ENCODE measurements around the gene GPR87. TPM values are rescaled to one million over a fixed set of nuclear protein-coding genes. Genes with fewer than 3 reads are reported as not detected.
A peak's percentile ranks its signal among the peaks of the same experiment; 100 is the strongest.

GPR87 gene
- polyA plus RNA-seq, 1 donor (not counting 4 experiments of a cell fraction or from before 2014, with no cell fraction given), result 109 TPM

DNA sequence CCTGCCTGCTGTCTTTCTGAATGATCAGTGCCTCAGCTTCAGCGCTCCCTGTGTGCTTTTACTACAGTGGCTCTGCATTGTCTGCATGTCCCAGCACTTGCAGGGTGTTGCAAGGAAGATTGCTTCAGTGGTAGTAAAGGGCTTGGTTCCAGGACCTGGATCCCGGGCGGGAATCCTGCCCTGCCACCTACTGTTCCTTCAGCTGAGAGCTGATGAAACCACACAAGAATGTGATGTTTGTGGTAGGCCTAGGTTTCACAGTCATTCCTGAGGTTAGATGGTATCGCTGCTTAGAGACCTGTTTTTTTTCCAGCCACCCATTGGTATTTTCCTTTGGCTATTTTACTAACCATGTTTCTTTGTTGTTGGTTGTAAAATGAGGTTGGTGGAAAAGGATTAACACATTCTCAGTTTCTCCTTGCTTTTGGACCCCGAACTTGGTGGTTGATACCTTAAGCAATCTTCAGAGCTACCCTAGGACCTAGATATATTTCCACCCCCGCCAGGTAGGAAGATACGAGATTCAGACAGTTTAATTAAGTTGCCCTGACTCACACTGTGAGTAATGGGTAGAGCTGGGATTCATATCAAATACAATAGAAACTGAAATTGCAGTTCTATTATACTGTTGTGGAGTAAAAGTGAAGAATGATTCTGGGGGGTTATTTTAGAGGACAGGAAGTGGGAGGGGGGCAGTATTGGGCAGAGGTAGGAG is 11.4 kb downstream of the GPR87 start:
- Histone ChIP-seq H4K20me1 (ENCODE audit: control insufficient read depth, extremely low read depth, insufficient read depth, low read length) (no peaks in the 10 kb centered on the region), H3K9ac (ENCODE audit: control insufficient read depth, extremely low read depth, insufficient read depth, low read length) (peak overlapping the region; percentile 79), H3K36me3 (ENCODE audit: control insufficient read depth in 2 of 2, extremely low read depth in 1 of 2, insufficient read depth in 2 of 2, low read length in 2 of 2) (peaks cover 12 to 13% of the 10 kb centered on the region in 2 experiments), H3K27me3 (ENCODE audit: control insufficient read depth, extremely low read depth, insufficient read depth, low read length) (no peaks in the 10 kb centered on the region), H3K9me1 (ENCODE audit: control insufficient read depth, extremely low read depth, insufficient read depth, low read length) (no peaks in the 10 kb centered on the region), H3K4me3 (ENCODE audit: control insufficient read depth in 2 of 3, extremely low read depth in 1 of 3, insufficient read depth in 2 of 3, low read depth in 1 of 3, low read length in 3 of 3) (peak overlapping the region in 2 of 3 experiments; percentile 54 to 62), H3K4me2 (ENCODE audit: control insufficient read depth, extremely low read depth, insufficient read depth, low read depth, low read length) (peak overlapping the region; percentile 93), H3K79me2 (ENCODE audit: control insufficient read depth, insufficient read depth, low read length) (peaks cover 75% of the 10 kb centered on the region), H3K4me1 (ENCODE audit: control insufficient read depth, extremely low read depth, insufficient read depth, low read length) (peaks cover 82% of the 10 kb centered on the region), H3K9me3 (ENCODE audit: control insufficient read depth, low read depth, low read length) (no peaks in the 10 kb centered on the region), H2AFZ (ENCODE audit: control insufficient read depth, low read length) (peak overlapping the region; percentile 68), H3K27ac (ENCODE audit: control insufficient read depth, insufficient read depth, low read length) (peak overlapping the region; percentile 98)
- dilution Hi-C loops (cut with MboI; ENCODE audit: extremely low pct_ligation_motif_present, low sequenced_read_pairs), result no loop called here
- DNase-seq (ENCODE audit: low read depth, low spot score) (peak; percentile 97), FAIRE-seq (peak; percentile 96)
- TF ChIP-seq, protein P1, sequence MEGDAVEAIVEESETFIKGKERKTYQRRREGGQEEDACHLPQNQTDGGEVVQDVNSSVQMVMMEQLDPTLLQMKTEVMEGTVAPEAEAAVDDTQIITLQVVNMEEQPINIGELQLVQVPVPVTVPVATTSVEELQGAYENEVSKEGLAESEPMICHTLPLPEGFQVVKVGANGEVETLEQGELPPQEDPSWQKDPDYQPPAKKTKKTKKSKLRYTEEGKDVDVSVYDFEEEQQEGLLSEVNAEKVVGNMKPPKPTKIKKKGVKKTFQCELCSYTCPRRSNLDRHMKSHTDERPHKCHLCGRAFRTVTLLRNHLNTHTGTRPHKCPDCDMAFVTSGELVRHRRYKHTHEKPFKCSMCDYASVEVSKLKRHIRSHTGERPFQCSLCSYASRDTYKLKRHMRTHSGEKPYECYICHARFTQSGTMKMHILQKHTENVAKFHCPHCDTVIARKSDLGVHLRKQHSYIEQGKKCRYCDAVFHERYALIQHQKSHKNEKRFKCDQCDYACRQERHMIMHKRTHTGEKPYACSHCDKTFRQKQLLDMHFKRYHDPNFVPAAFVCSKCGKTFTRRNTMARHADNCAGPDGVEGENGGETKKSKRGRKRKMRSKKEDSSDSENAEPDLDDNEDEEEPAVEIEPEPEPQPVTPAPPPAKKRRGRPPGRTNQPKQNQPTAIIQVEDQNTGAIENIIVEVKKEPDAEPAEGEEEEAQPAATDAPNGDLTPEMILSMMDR (optimal IDR thresholded peaks at IDR 0.05 in 1 of 3, IDR thresholded peaks at IDR 0.05 in 1 of 3, conservative IDR thresholded peaks at IDR 0.05 in 1 of 3; ENCODE audit: extremely low read depth in 1 of 3, insufficient read depth in 2 of 3, low read length in 3 of 3), result peak; percentile 17 to 40 (median 29)
- no peak for TF ChIP-seq EZH2 (IDR thresholded peaks at IDR 0.05; ENCODE audit: low read length)

DNA sequence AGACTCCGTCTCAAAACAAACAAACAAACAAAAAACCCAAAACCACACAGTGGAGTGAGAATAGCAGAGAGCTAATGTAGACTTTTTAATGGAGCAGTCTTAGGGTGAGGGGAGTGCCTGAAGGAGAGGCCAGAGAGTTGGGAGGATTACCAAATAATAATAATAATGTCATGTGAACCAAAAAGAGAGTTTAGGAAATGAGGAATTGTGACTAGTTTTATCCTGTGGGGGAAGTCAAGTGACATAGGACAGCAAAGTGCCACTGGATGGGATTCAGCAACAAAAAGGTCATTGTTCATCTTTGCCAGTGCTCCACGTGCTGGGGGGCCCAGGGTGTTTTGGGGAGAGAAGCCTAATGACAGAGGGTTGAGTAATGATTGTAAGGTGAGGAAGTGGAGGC is 12.9 kb downstream of the GPR87 start:
- Histone ChIP-seq H3K79me2 (ENCODE audit: control insufficient read depth, insufficient read depth, low read length) (peaks cover 72% of the 10 kb centered on the region), H3K9ac (ENCODE audit: control insufficient read depth, extremely low read depth, insufficient read depth, low read length) (peak overlapping the region; percentile 79), H3K27ac (ENCODE audit: control insufficient read depth, insufficient read depth, low read length) (peak overlapping the region; percentile 98), H2AFZ (ENCODE audit: control insufficient read depth, low read length) (no peak overlapping the region), H3K36me3 (ENCODE audit: control insufficient read depth in 2 of 2, extremely low read depth in 1 of 2, insufficient read depth in 2 of 2, low read length in 2 of 2) (peaks cover 20 to 21% of the 10 kb centered on the region in 2 experiments), H3K9me1 (ENCODE audit: control insufficient read depth, extremely low read depth, insufficient read depth, low read length) (no peaks in the 10 kb centered on the region), H3K27me3 (ENCODE audit: control insufficient read depth, extremely low read depth, insufficient read depth, low read length) (no peaks in the 10 kb centered on the region), H3K4me2 (ENCODE audit: control insufficient read depth, extremely low read depth, insufficient read depth, low read depth, low read length) (peak overlapping the region; percentile 93), H4K20me1 (ENCODE audit: control insufficient read depth, extremely low read depth, insufficient read depth, low read length) (no peaks in the 10 kb centered on the region), H3K9me3 (ENCODE audit: control insufficient read depth, low read depth, low read length) (no peaks in the 10 kb centered on the region), H3K4me3 (ENCODE audit: control insufficient read depth in 2 of 3, extremely low read depth in 1 of 3, insufficient read depth in 2 of 3, low read depth in 1 of 3, low read length in 3 of 3) (no peak overlapping the region), H3K4me1 (ENCODE audit: control insufficient read depth, extremely low read depth, insufficient read depth, low read length) (peaks cover 68% of the 10 kb centered on the region)
- TF ChIP-seq EZH2 (IDR thresholded peaks at IDR 0.05; ENCODE audit: low read length), result no peak
- TF ChIP-seq, protein P1 (optimal IDR thresholded peaks at IDR 0.05 in 1 of 3, IDR thresholded peaks at IDR 0.05 in 1 of 3, conservative IDR thresholded peaks at IDR 0.05 in 1 of 3; ENCODE audit: extremely low read depth in 1 of 3, insufficient read depth in 2 of 3, low read length in 3 of 3), result no peak
- dilution Hi-C loops (cut with MboI; ENCODE audit: extremely low pct_ligation_motif_present, low sequenced_read_pairs), result no loop called here
- FAIRE-seq, result no peak
- DNase-seq (ENCODE audit: low read depth, low spot score), result no peak

Measured in keratinocyte (primary cell).